ENCODE results near the gene PEX11B.
A peak's percentile ranks its signal among the peaks of the same experiment; 100 is the strongest.

Gene PEX11B

GRCh38 chr1:145901312-145902021, 17.1 kb downstream of the PEX11B start:
- DNase-seq, result no peak

GRCh38 chr1:145898756-145899155, 19.8 kb downstream of the PEX11B start:
- no peak for DNase-seq

GRCh38 chr1:145897969-145898368, 20.5 kb downstream of the PEX11B start:
- no peak for DNase-seq

GRCh38 chr1:145895471-145895870, 23.0 kb downstream of the PEX11B start:
- no peak for DNase-seq

GRCh38 chr1:145893306-145894055, 25.0 kb downstream of the PEX11B start:
- no peak for DNase-seq

GRCh38 chr1:145892486-145893087, 25.9 kb downstream of the PEX11B start:
- no peak for DNase-seq

GRCh38 chr1:145891587-145892485, 26.7 kb downstream of the PEX11B start:
- DNase-seq, result peak; percentile 85

GRCh38 chr1:145891143-145891542, 27.4 kb downstream of the PEX11B start:
- DNase-seq, result no peak

- no peak for DNase-seq
Measured at GRCh38 chr1:145889722-145890121, 28.8 kb downstream of the PEX11B start.

GRCh38 chr1:145887631-145888030, 30.9 kb downstream of the PEX11B start:
- DNase-seq, result no peak

- no peak for DNase-seq
Measured at GRCh38 chr1:145886816-145887215, 31.7 kb downstream of the PEX11B start.

GRCh38 chr1:145886390-145886789, 32.1 kb downstream of the PEX11B start:
- no peak for DNase-seq

- DNase-seq, result no peak
Measured at GRCh38 chr1:145885738-145886287, 32.7 kb downstream of the PEX11B start, which contains the start of gene ANKRD35. ANKRD35 (minus strand) TSS chr1:145885866; CDS start chr1:145885758, 108 bp downstream.

- DNase-seq, result no peak
Measured at GRCh38 chr1:145884675-145885074, 33.8 kb downstream of the PEX11B start.

- peak; percentile 94 for DNase-seq
Measured at GRCh38 chr1:145879775-145880174, 38.7 kb downstream of the PEX11B start.

- no peak for DNase-seq
Measured at GRCh38 chr1:145878724-145879123, 39.8 kb downstream of the PEX11B start.

GRCh38 chr1:145877923-145878486, 40.5 kb downstream of the PEX11B start:
- DNase-seq, result no peak

GRCh38 chr1:145874646-145875045, 43.9 kb downstream of the PEX11B start:
- no peak for DNase-seq

GRCh38 chr1:145871994-145872924, 46.3 kb downstream of the PEX11B start:
- no peak for DNase-seq

- DNase-seq, result no peak
Measured at GRCh38 chr1:145868232-145868631, 50.3 kb downstream of the PEX11B start.
